Spleen (tissue), 11 donors: ENCODE data around the gene LST1. TPM values are rescaled to one million over a fixed set of nuclear protein-coding genes. Genes with fewer than 3 reads are reported as not detected.

Experiments used
- DNase-seq: peaks from one replicate; pipeline ENCODE4 v3.0.0-alpha.2; 2020
- H3K27ac ChIP-seq, 8 donors: fragments of 200-600 bp; sonication (generic) in 7 of 8; 1 replicate in 4 of 8; 2 replicates in 4 of 8; pipeline versions ENCODE4 v1.5.0 to v1.8.0; 2016 to 2021; ENCODE audit warnings: inconsistent platforms in 4 of 8, mild to moderate bottlenecking in 4 of 8, moderate library complexity in 1 of 8
- H3K27me3 ChIP-seq, 7 donors: fragments of 200-600 bp; sonication (generic) in 6 of 7; replicated peaks in 1 of 7; 1 replicate in 4 of 7; 2 replicates in 3 of 7; pipeline versions ENCODE4 v1.5.0 to v1.8.0; 2016 to 2021; ENCODE audit warnings: inconsistent platforms in 3 of 7, mild to moderate bottlenecking in 1 of 7
- H3K36me3 ChIP-seq, 6 donors: fragments of 200-600 bp; sonication (generic) in 5 of 6; 1 replicate in 4 of 6; 2 replicates in 2 of 6; pipeline versions ENCODE4 v1.5.0 to v1.8.0; 2016 to 2021; ENCODE audit warnings: inconsistent platforms in 2 of 6
- H3K4me1 ChIP-seq, 6 donors: fragments of 200-600 bp; sonication (generic) in 5 of 6; 1 replicate in 3 of 6; 2 replicates in 3 of 6; pipeline versions ENCODE4 v1.5.0 to v1.8.0; 2016 to 2021; ENCODE audit warnings: inconsistent platforms in 3 of 6
- H3K4me3 ChIP-seq, 8 donors: fragments of 200-600 bp; sonication (generic) in 7 of 8; 1 replicate in 4 of 8; 2 replicates in 4 of 8; pipeline versions ENCODE4 v1.5.0 to v1.8.0; 2016 to 2021; ENCODE audit warnings: inconsistent platforms in 4 of 8, mild to moderate bottlenecking in 4 of 8, moderate library complexity in 2 of 8
- H3K9me3 ChIP-seq, 8 donors: fragments of 200-600 bp; sonication (generic) in 7 of 8; 1 replicate in 4 of 8; 2 replicates in 4 of 8; pipeline versions ENCODE4 v1.5.0 to v1.8.0; 2016 to 2021; ENCODE audit warnings: inconsistent platforms in 4 of 8
- CTCF ChIP-seq, 11 experiments: fragments of 200-600 bp in 7 of 11; fragments of 450-650 bp in 4 of 11; sonication (generic) in 4 of 11; IDR thresholded peaks in 8 of 11; conservative IDR thresholded peaks in 3 of 11; 1 replicate in 7 of 11; 2 replicates in 4 of 11; pipeline versions ENCODE4 v1.4.0 to v1.8.0; 2016 to 2021; ENCODE audit warnings: antibody characterized with exemption in 11 of 11, inconsistent platforms in 4 of 11, mild to moderate bottlenecking in 1 of 11
- POLR2A ChIP-seq, 3 donors: fragments of 450-650 bp; IDR thresholded peaks; one replicate each; pipeline ENCODE4 v1.5.1; 2017; ENCODE audit warnings: antibody characterized with exemption in 3 of 3, mild to moderate bottlenecking in 1 of 3
- POLR2AphosphoS5 ChIP-seq, 3 donors: sonication (generic); formaldehyde crosslinking; IDR thresholded peaks; one replicate each; pipeline ENCODE4 v1.5.1; 2017; ENCODE audit warnings: antibody characterized with exemption in 3 of 3
- WGBS, 5 donors: extraction: QIAGEN DNeasy Blood & Tissue Kit in 3 of 5; methylation state at CpG; one replicate each; pipeline versions ENCODE4 v1.1.5 to v1.1.7; 2013 to 2018; 5-methylcytosine and 5-hydroxymethylcytosine counted together
- intact Hi-C: fragments of 100-400 bp; cut with DNase I; formaldehyde crosslinking; loops from one replicate; pipeline ENCODE4 v1.15.0; 2023; ENCODE audit warnings: low total_unique reads
- polyA plus RNA-seq, 3 donors: library from polyadenylated mRNA; stranded (reverse); fragments of 200-250 nt; gene quantifications; one replicate each; pipeline ENCODE4 v1.2.1, GENCODE V29; 2013
- total RNA-seq, 7 donors: library from RNA; depleted of rRNA in 3 of 7; stranded (reverse); fragments of >200 nt in 3 of 7; fragmentation: NEBNext Ultra II Directional in 4 of 7; extraction: Animal tissue kit (Norgen Biotek cat#: 25700) in 4 of 7; gene quantifications; one replicate each; pipeline versions ENCODE4 v1.1.0 to v1.2.1, GENCODE V29; 2016 to 2021
- donor health status: healthy with polysubstance abuse.
- donor health status: DM: no; HTN: no; CAD: no; lungs with moderate emphysema.
- donor health status: DM: no; HTN: no; CAD: no.
- donor health status: Bipolar disorder and iron deficiency.
- donor health status: healthy.
- donor health status: DM: no; HTN: no; CAD: no.
- donor health status: DM: yes; HTN: yes; CAD: no.

Gene LST1
- total and polyA plus RNA-seq, 10 donors = 128 to 268 (median 208) TPM

GRCh38 chr6:31614684-31615578 is 28.9 kb downstream of the LST1 start, which contains the start of gene AIF1:
Gene AIF1 (plus strand): TSS chr6:31615234. CDS start chr6:31615330, 96 bp downstream.
- H3K4me1 ChIP-seq = peaks cover 0 to 54% (median 36%) of the 10 kb centered on the region in 6 donors
- 29 to 47% (median 37%) methylated on average over 6 of the region's 6 CpGs for WGBS, 5 donors
- no peaks in the 10 kb centered on the region for H3K9me3 ChIP-seq
- TF ChIP-seq CTCF (IDR thresholded peaks at IDR 0.05 in 8 of 11, conservative IDR thresholded peaks at IDR 0.05 in 3 of 11) = no peak
- peak in 1 of 3 donors; percentile 63 for TF ChIP-seq POLR2AphosphoS5 (IDR thresholded peaks at IDR 0.05)
- no peak for TF ChIP-seq POLR2A (IDR thresholded peaks at IDR 0.05)
- no peak for DNase-seq
- peak within 1 kb of the TSS; percentile 29 to 89 (median 80) for H3K27ac ChIP-seq
- H3K27me3 ChIP-seq = no peaks in the 10 kb centered on the region
- H3K4me3 ChIP-seq = peak within 1 kb of the TSS; percentile 12 to 67 (median 38)
- intact Hi-C loops = no loop called here
- no peaks in the 10 kb centered on the region for H3K36me3 ChIP-seq

- Histone ChIP-seq H3K4me1 (peaks cover 0 to 54% (median 36%) of the 10 kb centered on the region in 6 donors), H3K27ac (peak overlapping the region; percentile 29 to 89 (median 80)), H3K27me3 (no peaks in the 10 kb centered on the region), H3K36me3 (no peaks in the 10 kb centered on the region), H3K4me3 (peak overlapping the region; percentile 12 to 67 (median 38)), H3K9me3 (no peaks in the 10 kb centered on the region)
- WGBS, 5 donors = 16 to 41% (median 19%) methylated on average over 7 of the region's 7 CpGs
- intact Hi-C loops = no loop called here
- DNase-seq = peak; percentile 84
- TF ChIP-seq POLR2AphosphoS5 (IDR thresholded peaks at IDR 0.05) (peak in 1 of 3 donors; percentile 48), POLR2A (IDR thresholded peaks at IDR 0.05) (no peak)
These were observed 29.7 kb downstream of the LST1 start for GRCh38 chr6:31615748-31616147.

GRCh38 chr6:31617010-31617409 is 30.9 kb downstream of the LST1 start:
- H3K27me3 ChIP-seq = no peaks in the 10 kb centered on the region
- DNase-seq = no peak
- H3K9me3 ChIP-seq = no peaks in the 10 kb centered on the region
- H3K4me1 ChIP-seq = peaks cover 4 to 64% (median 42%) of the 10 kb centered on the region in 6 donors
- no peaks in the 10 kb centered on the region for H3K36me3 ChIP-seq
- no peak for TF ChIP-seq CTCF (IDR thresholded peaks at IDR 0.05 in 8 of 11, conservative IDR thresholded peaks at IDR 0.05 in 3 of 11)
- TF ChIP-seq POLR2AphosphoS5 (IDR thresholded peaks at IDR 0.05) = no peak
- no peak for TF ChIP-seq POLR2A (IDR thresholded peaks at IDR 0.05)
- 77 to 86% (median 80%) methylated on average over 2 of the region's 2 CpGs for WGBS, 5 donors
- H3K4me3 ChIP-seq = peak overlapping the region in 2 of 8 donors; percentile 42 to 67
- intact Hi-C loops = no loop called here
- H3K27ac ChIP-seq = peak overlapping the region in 3 of 8 donors; percentile 87 to 89 (median 88)

GRCh38 chr6:31619805-31620585 is 33.9 kb downstream of the LST1 start:
- DNase-seq = peak; percentile 99
- intact Hi-C loops = no loop called here
- Histone ChIP-seq H3K27ac (peak overlapping the region; percentile 97 to 100 (median 98)), H3K4me1 (peaks cover 14 to 63% (median 42%) of the 10 kb centered on the region in 6 donors), H3K27me3 (no peaks in the 10 kb centered on the region), H3K9me3 (no peaks in the 10 kb centered on the region), H3K36me3 (peaks cover under 1 to 29% (median 18%) of the 10 kb centered on the region in 6 donors), H3K4me3 (peak overlapping the region; percentile 44 to 89 (median 76))
- TF ChIP-seq CTCF (IDR thresholded peaks at IDR 0.05 in 8 of 11, conservative IDR thresholded peaks at IDR 0.05 in 3 of 11) (peak in 3 of 11 experiments; percentile 12 to 21 (median 13)), POLR2A (IDR thresholded peaks at IDR 0.05) (peak in 2 of 3 donors; percentile 84 to 89), POLR2AphosphoS5 (IDR thresholded peaks at IDR 0.05) (peak; percentile 95 to 96 (median 96))
- 0 to 1% (median 1%) methylated on average over 50 of the region's 50 CpGs for WGBS, 5 donors
